Neural progenitor cell (in vitro differentiated cells): ENCODE data around the gene CDC42BPG. TPM values are rescaled to one million over a fixed set of nuclear protein-coding genes. Genes with fewer than 3 reads are reported as not detected.

Experiments used
- DNase-seq: peaks from one replicate; pipeline ENCODE4 v3.0.0-alpha.2; 2016; ENCODE audit warnings: low spot score
- H2AFZ ChIP-seq: fragments of 200-600 bp; sonication (generic); replicated peaks from 2 replicates; pipeline ENCODE4 v1.6.1; 2016; ENCODE audit warnings: antibody characterized with exemption
- H3F3A ChIP-seq: fragments of 200-600 bp; sonication (generic); 2 replicates; pipeline ENCODE4 v1.6.1; 2016; ENCODE audit warnings: antibody characterized with exemption, low read depth
- H3K27ac ChIP-seq: fragments of 200-600 bp; sonication (generic); 2 replicates; pipeline ENCODE4 v1.5.1; 2016; ENCODE audit warnings: mild to moderate bottlenecking
- H3K27me3 ChIP-seq: fragments of 200-600 bp; sonication (generic); 2 replicates; pipeline ENCODE4 v1.6.1; 2016; ENCODE audit warnings: mild to moderate bottlenecking, moderate library complexity
- H3K36me3 ChIP-seq: fragments of 200-600 bp; sonication (generic); 2 replicates; pipeline ENCODE4 v1.5.1; 2016
- H3K4me1 ChIP-seq: fragments of 200-600 bp; sonication (generic); 2 replicates; pipeline ENCODE4 v1.6.1; 2016; ENCODE audit warnings: mixed run types
- H3K4me2 ChIP-seq: fragments of 200-600 bp; sonication (generic); 2 replicates; pipeline ENCODE4 v1.6.1; 2016
- H3K4me3 ChIP-seq: fragments of 200-600 bp; sonication (generic); 2 replicates; pipeline ENCODE4 v1.5.1; 2016
- H3K79me2 ChIP-seq: fragments of 200-600 bp; sonication (generic); 2 replicates; pipeline ENCODE4 v1.6.1; 2016; ENCODE audit warnings: low read depth
- H3K9ac ChIP-seq: fragments of 200-600 bp; sonication (generic); 2 replicates; pipeline ENCODE4 v1.6.1; 2016
- H3K9me3 ChIP-seq: fragments of 200-600 bp; sonication (generic); 2 replicates; pipeline ENCODE4 v1.5.1; 2016; ENCODE audit warnings: low read depth
- H4K20me1 ChIP-seq: fragments of 200-600 bp; sonication (generic); 2 replicates; pipeline ENCODE4 v1.6.1; 2016; ENCODE audit warnings: low read depth
- H3K27ac Mint-ChIP-seq: 3 replicates; pipeline ENCODE4 v1.8.0; 2021; ENCODE audit warnings: mixed read lengths
- H3K27me3 Mint-ChIP-seq: 2 replicates; pipeline ENCODE4 v1.8.0; 2022; ENCODE audit warnings: low read depth, mild to moderate bottlenecking, inconsistent platforms, moderate library complexity, mixed read lengths; ENCODE audit not compliant: insufficient read depth
- H3K36me3 Mint-ChIP-seq: 3 replicates; pipeline ENCODE4 v1.8.0; 2021; ENCODE audit warnings: mixed read lengths
- H3K4me1 Mint-ChIP-seq: 3 replicates; pipeline ENCODE4 v1.8.0; 2021; ENCODE audit warnings: mixed read lengths
- H3K4me3 Mint-ChIP-seq: 3 replicates; pipeline ENCODE4 v1.8.0; 2021; ENCODE audit warnings: mild to moderate bottlenecking, moderate library complexity, mixed read lengths
- H3K9me3 Mint-ChIP-seq: 3 replicates; pipeline ENCODE4 v1.8.0; 2020; ENCODE audit warnings: mixed read lengths
- CTCF ChIP-seq: fragments of 200-600 bp; sonication (generic); IDR thresholded peaks from 2 replicates; pipeline ENCODE4 v1.5.1; 2017; ENCODE audit warnings: antibody characterized with exemption, mild to moderate bottlenecking
- EZH2 ChIP-seq: fragments of 200-600 bp; sonication (generic); IDR thresholded peaks from 2 replicates; pipeline ENCODE4 v1.6.1; 2017; ENCODE audit warnings: antibody characterized with exemption, mild to moderate bottlenecking, moderate library complexity
- EZH2phosphoT487 ChIP-seq: fragments of 200-600 bp; sonication (generic); IDR thresholded peaks from 2 replicates; pipeline ENCODE4 v1.6.1; 2017; ENCODE audit warnings: antibody characterized with exemption
- total RNA-seq: library from RNA; depleted of rRNA; stranded (reverse); fragments of >200 nt; gene quantifications from 2 replicates; pipeline ENCODE4 v1.2.3, GENCODE V29; 2015; ENCODE audit warnings: low replicate concordance

Gene CDC42BPG
- total RNA-seq, 1 donor from 2014 or later, result 0.62 TPM

DNA sequence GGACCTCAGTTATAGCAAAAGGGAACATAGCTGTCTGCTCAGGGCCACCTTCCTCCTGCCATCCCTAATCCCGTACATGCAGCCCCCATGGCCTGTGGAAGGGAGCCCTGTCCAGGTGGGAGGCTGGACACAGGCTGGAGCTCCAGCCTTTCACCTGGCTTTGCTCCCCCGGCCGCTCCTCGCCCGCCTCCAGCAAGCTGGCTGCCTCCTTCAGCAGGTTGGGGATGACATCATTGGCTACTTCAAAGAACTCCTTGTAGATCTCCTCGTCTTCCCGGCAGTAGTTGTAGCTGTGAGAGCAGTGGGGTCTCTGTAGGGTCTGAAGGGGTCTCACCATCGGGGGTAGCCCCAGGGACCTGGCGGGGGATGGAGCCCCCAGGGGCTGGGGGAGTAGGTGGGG, 39.0 kb downstream of the CDC42BPG start:
- Histone ChIP-seq H3K4me1 (peaks cover 4% of the 10 kb centered on the region), H3K79me2 (peaks cover 15% of the 10 kb centered on the region), H3K9me3 (no peaks in the 10 kb centered on the region), H3K36me3 (no peaks in the 10 kb centered on the region), H3K4me3 (no peak overlapping the region), H3F3A (peaks cover 28% of the 10 kb centered on the region), H4K20me1 (peaks cover 26% of the 10 kb centered on the region), H3K27ac (no peak overlapping the region), H3K9ac (no peak overlapping the region), H3K27me3 (no peaks in the 10 kb centered on the region), H3K4me2 (no peak overlapping the region), H2AFZ (no peak overlapping the region)
- Mint-ChIP-seq H3K4me1 (peaks cover 19% of the 10 kb centered on the region), H3K4me3 (peak overlapping the region; percentile 42), H3K27me3 (peaks cover 8% of the 10 kb centered on the region), H3K36me3 (peaks cover 15% of the 10 kb centered on the region), H3K9me3 (no peaks in the 10 kb centered on the region), H3K27ac (no peak overlapping the region)
- TF ChIP-seq CTCF (no peak), EZH2 (no peak), EZH2phosphoT487 (no peak)
- no peak for DNase-seq

DNA sequence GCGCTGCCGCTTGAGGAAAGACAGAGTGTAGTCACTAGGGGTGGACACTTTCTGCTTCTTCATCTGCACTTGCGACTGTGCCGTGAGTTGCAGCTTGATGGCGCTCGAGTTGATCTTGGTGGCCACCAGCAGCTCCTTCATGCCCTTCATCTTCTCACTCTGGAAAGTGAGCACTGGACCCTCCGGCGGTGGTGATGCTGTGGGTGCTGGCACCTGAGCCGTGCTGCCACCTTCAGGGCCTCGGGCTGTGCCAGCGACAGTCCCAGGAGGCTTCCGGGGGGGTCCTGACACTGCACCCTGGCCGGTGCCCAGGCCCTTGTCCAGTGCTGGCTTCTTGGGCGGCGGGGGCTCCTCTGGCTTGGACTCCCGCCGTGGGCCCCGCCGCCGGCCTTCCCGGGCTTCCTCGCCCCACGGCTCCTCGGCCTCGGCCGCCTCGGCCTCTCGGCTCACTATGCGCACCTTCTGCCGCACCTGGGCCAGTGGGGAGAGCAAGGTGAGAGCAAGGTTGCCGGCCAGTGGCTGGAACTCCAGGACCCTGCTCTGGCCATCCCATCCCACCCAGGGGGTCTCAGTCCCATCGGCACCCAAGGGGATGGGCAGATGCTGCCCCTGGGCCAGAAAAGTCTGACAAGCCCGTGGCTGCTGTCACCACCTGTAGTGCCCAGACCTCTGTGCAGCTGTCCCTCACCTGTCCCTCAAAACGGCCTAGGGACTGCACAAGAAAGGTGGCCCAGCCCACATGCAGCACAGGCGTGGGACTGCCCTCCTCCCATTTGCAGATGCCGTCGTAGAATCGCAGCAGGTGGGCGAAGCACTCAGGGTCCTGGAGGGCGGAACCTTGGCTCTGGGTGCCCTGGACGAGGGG, 39.9 kb downstream of the CDC42BPG start:
- H3K79me2 ChIP-seq, result peaks cover 13% of the 10 kb centered on the region
- DNase-seq, result peak; percentile 41
- H3K27ac ChIP-seq, result no peak overlapping the region
- peaks cover 16% of the 10 kb centered on the region for H3K4me1 Mint-ChIP-seq
- no peak overlapping the region for H3K27ac Mint-ChIP-seq
- peaks cover 4% of the 10 kb centered on the region for H3K4me1 ChIP-seq
- no peak overlapping the region for H3K4me3 ChIP-seq
- no peaks in the 10 kb centered on the region for H3K9me3 ChIP-seq
- no peaks in the 10 kb centered on the region for H3K9me3 Mint-ChIP-seq
- no peak overlapping the region for H2AFZ ChIP-seq
- H3K4me3 Mint-ChIP-seq, result peak overlapping the region; percentile 91
- H4K20me1 ChIP-seq, result peaks cover 24% of the 10 kb centered on the region
- H3K9ac ChIP-seq, result no peak overlapping the region
- no peaks in the 10 kb centered on the region for H3K27me3 ChIP-seq
- peaks cover 15% of the 10 kb centered on the region for H3K36me3 Mint-ChIP-seq
- peak; percentile 20 for TF ChIP-seq CTCF
- TF ChIP-seq EZH2, result no peak
- peaks cover 7% of the 10 kb centered on the region for H3K27me3 Mint-ChIP-seq
- H3K4me2 ChIP-seq, result peak overlapping the region; percentile 76
- no peaks in the 10 kb centered on the region for H3K36me3 ChIP-seq
- H3F3A ChIP-seq, result peaks cover 28% of the 10 kb centered on the region

- H3K36me3 Mint-ChIP-seq, result peaks cover 15% of the 10 kb centered on the region
- DNase-seq, result peak; percentile 32
- TF ChIP-seq CTCF (no peak), EZH2 (no peak), EZH2phosphoT487 (no peak)
- H3K4me3 Mint-ChIP-seq, result peak overlapping the region; percentile 91
- H3K36me3 ChIP-seq, result no peaks in the 10 kb centered on the region
- no peaks in the 10 kb centered on the region for H3K27me3 ChIP-seq
- peaks cover 12% of the 10 kb centered on the region for H3K4me1 Mint-ChIP-seq
- no peak overlapping the region for H3K9ac ChIP-seq
- no peaks in the 10 kb centered on the region for H3K9me3 ChIP-seq
- H4K20me1 ChIP-seq, result peaks cover 18% of the 10 kb centered on the region
- no peaks in the 10 kb centered on the region for H3K9me3 Mint-ChIP-seq
- H3K4me3 ChIP-seq, result peak overlapping the region; percentile 57
- H3F3A ChIP-seq, result peaks cover 28% of the 10 kb centered on the region
- no peak overlapping the region for H3K27ac ChIP-seq
- H3K79me2 ChIP-seq, result peaks cover 8% of the 10 kb centered on the region
- peak overlapping the region; percentile 76 for H3K4me2 ChIP-seq
- H3K27me3 Mint-ChIP-seq, result peaks cover 4% of the 10 kb centered on the region
- no peak overlapping the region for H2AFZ ChIP-seq
- H3K4me1 ChIP-seq, result no peaks in the 10 kb centered on the region
- H3K27ac Mint-ChIP-seq, result peak overlapping the region; percentile 90
These were observed 40.6 kb downstream of the CDC42BPG start for GRCh38 chr11:64803846-64804345.
